Fibroblast of skin of left quadriceps (primary cell): ENCODE data around the gene PYM1.
"Not testable (repeated sequence)": the region's sequence is repeated elsewhere in the genome, so short reads cannot be mapped to it uniquely, and the experiment has no call there.

Experiments
- DNase-seq, 2 experiments: peaks; one replicate each; pipeline ENCODE4 v3.0.0-alpha.2; 2013; ENCODE audit warnings: low read depth in 2 of 2

Gene PYM1

GRCh38 chr12:55909513-55909884 is 18.2 kb downstream of the PYM1 start:
- no peak for DNase-seq

- DNase-seq, result no peak
Measured at GRCh38 chr12:55908726-55909512, 18.8 kb downstream of the PYM1 start.

GRCh38 chr12:55906056-55906455 is 21.6 kb downstream of the PYM1 start:
- peak in 1 of 2 experiments; percentile 36 for DNase-seq

- no peak for DNase-seq
Measured at GRCh38 chr12:55901881-55902490, 25.7 kb downstream of the PYM1 start.

DNA sequence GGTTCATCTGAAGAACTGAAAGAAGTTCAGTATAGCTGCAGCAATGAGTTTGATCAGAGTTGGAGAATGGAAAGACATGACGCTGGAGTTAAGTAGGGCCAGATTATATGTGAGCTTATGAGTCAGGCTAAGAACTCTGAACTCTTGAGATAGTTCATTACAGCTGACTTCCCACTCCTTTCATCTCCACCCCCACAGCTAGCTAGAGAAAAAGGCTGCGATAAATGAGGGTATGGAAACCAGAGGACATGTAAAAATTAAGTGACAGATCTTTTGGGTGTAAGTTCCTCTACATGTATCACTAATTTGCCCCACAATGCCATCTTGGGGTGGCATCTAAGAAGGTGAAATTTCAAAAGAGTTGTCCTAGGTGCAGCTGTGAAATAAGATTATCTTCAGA is 28.6 kb downstream of the PYM1 start:
- no peak for DNase-seq

- no peak for DNase-seq
Measured at GRCh38 chr12:55893723-55894122, 34.0 kb downstream of the PYM1 start.

DNA sequence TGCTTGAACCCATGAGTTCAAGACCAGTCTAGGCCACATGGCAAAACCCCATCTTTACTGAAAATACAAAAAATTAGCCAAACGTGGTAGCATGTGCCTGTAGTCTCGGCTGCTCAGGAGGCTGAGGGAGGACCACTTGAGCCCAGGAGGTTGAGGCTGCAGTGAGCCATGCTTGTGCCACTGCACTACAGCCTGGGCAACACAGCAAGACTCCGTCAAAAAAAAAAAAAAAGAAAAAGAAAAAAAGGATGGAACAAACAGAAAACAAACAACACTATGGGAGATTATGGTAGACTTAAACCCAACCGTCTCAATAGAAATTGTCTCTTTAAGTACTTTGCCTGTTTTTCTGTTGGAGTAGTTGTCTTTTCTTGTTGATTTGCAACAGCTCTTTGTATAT is 36.4 kb downstream of the PYM1 start:
- no peak for DNase-seq

GRCh38 chr12:55885113-55885512 is 42.6 kb downstream of the PYM1 start:
- DNase-seq, result no peak

DNA sequence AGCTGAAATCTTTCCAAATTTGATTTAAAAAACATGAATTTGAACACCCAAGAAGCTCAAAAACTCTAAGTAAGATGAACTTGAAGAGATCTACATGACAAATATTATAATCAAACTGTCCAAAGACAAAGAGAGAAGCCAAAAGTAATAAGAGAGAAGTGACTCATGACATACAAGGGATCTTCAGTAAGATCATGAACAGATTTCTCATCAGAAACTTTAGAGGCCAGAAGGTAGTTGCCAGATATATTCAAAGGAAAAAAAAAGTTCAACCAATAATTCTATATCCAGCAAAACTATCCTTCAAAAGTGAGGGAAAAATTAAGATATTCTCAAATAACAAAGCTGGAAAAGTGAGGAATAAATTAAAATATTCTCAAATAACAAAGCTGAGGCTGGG is 49.9 kb downstream of the PYM1 start:
- no peak for DNase-seq

DNA sequence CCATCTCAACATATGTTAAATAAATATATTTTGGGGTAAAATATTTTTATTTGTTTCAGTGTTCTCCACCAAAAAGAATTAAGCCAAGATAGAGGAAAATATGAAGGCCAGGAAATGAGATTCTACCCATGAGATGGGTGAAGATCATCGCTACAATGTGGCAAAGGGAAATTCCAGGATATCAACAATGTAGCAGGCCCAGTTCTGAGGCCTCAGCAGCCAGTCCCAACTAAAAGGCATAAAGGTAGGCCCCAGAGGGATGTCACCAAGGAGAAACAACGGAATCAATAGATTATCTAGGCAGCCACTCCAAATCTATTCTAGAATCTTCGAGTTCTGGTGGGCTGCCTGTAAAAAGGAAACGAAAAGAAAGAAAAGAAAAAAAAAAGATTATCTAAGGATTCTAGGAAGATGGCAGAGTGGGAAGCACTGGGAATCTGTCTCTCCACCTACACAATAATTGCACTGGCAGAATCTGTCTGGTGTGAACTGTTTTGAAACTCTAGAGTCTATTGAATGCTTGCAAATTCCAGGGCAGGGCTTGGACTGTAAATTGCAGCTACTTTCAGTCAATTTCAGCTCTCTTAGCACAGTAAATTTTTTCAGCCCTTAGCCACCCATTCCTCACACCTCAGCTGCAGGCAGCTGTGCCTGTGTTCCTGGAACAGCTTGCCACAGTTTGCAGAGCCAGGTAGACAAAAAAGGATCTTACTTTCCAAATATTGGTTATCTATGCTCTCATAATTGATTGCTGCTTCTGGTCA is 51.8 kb downstream of the PYM1 start:
- no peak for DNase-seq

DNA sequence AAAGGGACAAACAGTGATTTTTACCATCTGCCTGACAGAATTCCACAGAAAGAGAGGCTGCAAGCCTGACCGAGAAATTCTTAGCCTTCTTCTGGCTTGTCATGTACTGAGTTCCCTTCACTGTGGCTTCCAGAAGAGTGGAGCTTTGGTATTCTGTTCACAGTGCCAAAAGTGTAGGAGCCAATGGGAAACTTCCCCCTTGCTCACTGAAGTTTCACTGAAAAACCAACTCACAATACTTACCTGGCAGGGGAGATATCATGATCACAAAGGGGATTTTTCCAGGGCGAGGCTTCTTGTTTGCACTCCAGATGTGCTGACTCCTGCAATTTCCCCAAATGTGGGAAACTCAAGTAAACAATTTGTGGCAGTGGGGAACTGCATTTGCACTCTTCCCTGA is 53.3 kb downstream of the PYM1 start:
- DNase-seq, result no peak

DNA sequence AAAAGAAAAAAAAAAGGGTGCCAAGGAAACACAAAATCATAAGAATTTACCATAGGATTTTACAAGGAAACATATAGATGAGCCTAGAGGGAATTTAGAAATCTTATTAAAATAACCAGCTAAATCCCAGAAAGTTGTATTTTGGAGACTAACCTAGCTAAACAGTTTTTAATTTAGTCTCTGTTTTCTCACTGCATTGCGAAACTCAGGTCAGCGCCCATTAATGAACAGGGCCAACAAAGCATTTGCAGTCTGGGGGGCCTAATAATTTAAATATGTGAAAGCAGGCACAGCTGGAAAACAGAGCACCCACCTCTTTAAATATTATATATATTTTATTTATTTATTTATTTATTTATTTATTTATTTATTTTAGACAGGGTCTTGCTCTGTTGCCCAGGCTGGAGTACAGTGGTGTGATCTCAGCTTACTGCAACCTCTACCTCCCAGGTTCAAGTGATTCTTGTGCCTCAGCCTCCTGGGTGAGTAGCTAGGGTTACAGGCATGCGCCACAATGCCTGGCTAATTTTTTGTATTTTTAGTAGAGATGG is 61.2 kb downstream of the PYM1 start:
- not testable (repeated sequence) for DNase-seq

DNA sequence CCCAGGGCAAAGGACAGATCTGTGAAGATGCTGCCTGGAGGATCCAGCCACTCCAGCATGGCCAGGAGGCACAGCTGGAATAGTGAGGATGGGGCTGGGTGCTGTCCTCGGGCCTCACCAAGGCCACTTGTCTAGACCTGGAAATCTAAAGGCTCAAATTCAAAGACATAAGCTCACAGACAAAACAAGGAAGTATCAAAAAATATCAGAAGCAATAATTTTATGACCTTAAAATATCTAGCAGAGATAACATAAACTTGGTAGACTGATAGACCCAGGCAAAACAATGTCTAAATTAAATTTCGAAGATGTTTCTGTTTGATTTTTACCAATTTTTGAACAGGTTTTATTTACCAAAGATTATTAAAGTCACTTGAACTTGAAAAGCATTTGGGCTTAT is 62.4 kb downstream of the PYM1 start:
- DNase-seq, result no peak

DNA sequence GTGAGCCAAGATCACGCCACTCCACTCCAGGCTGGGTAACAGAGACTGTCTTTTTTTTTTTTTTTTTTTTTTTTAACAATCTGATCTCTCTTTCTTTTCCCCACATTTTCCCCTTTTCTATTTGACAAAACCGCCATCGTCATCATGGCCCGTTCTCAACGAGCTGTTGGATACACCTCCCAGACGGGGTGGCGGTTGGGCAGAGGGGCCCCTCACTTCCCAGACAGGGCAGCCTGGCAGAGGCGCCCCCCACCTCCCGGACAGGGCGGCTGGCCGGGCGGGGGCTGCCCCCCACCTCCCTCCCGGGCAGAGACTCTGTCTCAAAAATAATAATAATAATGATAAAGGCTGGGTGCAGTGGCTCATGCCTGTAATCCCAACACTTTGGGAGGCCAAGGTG is 64.8 kb downstream of the PYM1 start:
- not testable (repeated sequence) for DNase-seq

- no peak for DNase-seq
Measured at GRCh38 chr12:55862286-55862685, 65.4 kb downstream of the PYM1 start.

GRCh38 chr12:55861871-55862270 is 65.8 kb downstream of the PYM1 start:
- no peak for DNase-seq

DNA sequence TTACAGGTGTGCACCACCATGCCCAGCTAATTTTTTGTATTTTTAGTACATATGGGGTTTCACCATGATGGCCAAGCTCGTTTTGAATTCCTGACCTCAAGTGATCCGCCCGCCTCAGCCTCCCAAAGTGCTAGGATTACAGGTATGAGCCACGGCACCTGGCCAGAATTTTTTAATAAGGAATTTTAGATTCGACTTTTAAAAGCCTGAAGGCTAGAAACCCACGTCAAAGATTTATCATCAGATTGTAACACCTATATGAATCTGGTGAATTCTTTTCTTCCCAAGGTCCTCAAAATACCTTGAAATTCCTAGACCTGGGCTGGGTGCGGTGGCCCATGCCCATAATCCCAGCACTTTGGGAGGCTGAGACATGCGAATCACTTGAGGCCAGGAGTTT is 66.3 kb downstream of the PYM1 start:
- DNase-seq, result no peak

- no peak for DNase-seq
Measured at GRCh38 chr12:55852740-55853139, 75.0 kb downstream of the PYM1 start.
